ENCODE results near the gene FCHSD2.

Gene FCHSD2

GRCh38 chr11:73100578-73100977 lies 41.5 kb downstream of the FCHSD2 start:
- no peak overlapping the region for H3K4me3 ChIP-seq (ENCODE audit: low read depth, low read length)
- TF ChIP-seq, protein P1, sequence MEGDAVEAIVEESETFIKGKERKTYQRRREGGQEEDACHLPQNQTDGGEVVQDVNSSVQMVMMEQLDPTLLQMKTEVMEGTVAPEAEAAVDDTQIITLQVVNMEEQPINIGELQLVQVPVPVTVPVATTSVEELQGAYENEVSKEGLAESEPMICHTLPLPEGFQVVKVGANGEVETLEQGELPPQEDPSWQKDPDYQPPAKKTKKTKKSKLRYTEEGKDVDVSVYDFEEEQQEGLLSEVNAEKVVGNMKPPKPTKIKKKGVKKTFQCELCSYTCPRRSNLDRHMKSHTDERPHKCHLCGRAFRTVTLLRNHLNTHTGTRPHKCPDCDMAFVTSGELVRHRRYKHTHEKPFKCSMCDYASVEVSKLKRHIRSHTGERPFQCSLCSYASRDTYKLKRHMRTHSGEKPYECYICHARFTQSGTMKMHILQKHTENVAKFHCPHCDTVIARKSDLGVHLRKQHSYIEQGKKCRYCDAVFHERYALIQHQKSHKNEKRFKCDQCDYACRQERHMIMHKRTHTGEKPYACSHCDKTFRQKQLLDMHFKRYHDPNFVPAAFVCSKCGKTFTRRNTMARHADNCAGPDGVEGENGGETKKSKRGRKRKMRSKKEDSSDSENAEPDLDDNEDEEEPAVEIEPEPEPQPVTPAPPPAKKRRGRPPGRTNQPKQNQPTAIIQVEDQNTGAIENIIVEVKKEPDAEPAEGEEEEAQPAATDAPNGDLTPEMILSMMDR (IDR thresholded peaks at IDR 0.05; ENCODE audit: low read depth, low read length): no peak

DNA sequence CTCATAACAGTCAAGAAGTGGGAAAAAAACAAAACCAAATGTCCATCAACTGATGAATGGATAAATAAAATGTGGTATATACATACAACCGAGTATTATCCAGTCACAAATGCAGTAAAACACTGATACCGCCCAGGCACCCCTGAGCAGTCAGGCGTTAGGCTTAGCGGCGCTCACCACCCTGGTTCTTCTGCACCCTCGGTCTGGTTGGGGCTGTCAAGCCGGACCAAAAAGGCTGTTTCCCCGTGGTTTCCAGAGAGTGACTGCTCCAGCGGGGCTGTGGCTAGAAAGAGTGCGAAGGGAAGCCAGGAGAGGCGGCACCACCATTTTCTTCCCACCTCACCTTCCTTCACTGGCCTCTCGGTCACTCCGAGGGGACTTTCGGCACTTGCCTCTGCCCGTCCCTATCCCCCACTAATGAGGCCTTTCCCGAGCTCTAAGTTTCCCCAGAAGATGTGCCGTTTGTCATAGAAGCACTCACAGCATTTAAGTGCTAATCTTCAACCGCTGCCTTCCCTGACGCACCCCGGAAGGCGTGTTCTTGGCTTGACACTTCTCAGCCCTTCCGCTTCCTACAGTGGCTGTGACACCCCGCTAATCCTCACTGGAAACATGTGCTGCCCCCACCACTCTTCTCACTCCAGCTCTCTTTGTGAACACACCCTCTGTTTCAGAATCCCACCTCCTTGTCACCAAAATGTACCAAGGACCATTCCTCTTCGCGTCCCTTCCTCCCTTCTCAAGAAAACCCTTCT lies 42.4 kb downstream of the FCHSD2 start:
- TF ChIP-seq, protein P1 (IDR thresholded peaks at IDR 0.05; ENCODE audit: low read depth, low read length): no peak
- no peak overlapping the region for H3K4me3 ChIP-seq (ENCODE audit: low read depth, low read length)

DNA sequence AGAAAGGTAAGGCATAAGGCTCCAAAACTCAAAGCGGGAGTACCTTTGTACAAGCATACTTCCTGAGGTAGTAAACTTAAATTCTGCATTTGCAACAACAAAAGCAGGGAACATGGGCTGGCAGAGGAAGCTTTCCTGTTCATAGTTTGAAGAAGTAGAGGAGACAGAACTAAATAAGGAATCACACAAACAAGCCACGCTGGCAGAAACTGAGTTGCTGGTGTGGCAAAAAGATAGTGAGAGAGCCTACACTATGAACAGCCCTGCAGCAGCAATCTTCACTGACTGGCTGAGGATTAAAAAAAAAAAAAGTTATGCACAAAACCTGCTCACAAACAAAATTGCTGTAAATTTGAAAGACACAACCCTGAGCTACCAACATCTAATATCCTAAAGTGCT lies 46.5 kb downstream of the FCHSD2 start:
- no peak overlapping the region for H3K4me3 ChIP-seq (ENCODE audit: low read depth, low read length)
- TF ChIP-seq, protein P1 (IDR thresholded peaks at IDR 0.05; ENCODE audit: low read depth, low read length): no peak

DNA sequence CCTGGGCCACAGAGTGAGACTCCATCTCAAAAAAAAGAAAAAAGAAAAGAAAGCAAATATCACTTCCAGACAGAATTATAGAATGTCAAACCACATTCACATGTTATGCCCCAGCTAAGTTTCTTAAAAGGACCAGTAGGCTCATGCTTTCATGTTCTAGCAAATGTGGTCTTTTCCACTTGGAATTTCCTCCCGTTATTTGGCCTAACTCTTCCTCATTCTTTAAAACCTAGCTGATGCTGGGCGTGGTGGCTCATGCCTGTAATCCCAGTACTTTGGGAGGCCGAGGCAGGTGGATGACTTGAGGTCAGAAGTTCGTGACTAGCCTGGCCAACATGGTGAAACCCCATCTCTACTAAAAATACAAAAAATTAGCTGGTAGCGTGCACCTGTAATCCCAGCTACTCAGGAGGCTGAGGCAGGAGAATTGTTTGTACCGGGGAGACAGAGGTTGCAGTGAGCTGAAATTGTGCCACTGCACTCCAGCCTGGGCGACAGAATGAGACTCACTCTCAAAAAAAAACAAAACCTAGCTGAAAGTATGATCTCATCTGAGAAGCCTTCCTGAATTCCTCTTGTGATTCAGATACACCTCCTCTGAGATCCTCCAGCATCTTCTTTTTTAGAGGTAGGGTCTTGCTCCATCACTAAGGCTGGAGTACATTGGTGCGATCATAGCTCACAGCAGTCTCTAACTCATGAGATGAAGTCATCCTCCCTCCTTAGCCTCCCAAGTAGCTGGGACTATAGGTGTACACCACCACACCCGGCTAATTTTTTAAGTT lies 50.4 kb downstream of the FCHSD2 start:
- H3K4me3 ChIP-seq (ENCODE audit: low read depth, low read length): no peak overlapping the region
- TF ChIP-seq, protein P1 (IDR thresholded peaks at IDR 0.05; ENCODE audit: low read depth, low read length): no peak

- no peak overlapping the region for H3K4me3 ChIP-seq (ENCODE audit: low read depth, low read length)
- TF ChIP-seq, protein P1 (IDR thresholded peaks at IDR 0.05; ENCODE audit: low read depth, low read length): no peak
These were observed 54.4 kb downstream of the FCHSD2 start for GRCh38 chr11:73087730-73088129.

- TF ChIP-seq, protein P1 (IDR thresholded peaks at IDR 0.05; ENCODE audit: low read depth, low read length): no peak
- no peak overlapping the region for H3K4me3 ChIP-seq (ENCODE audit: low read depth, low read length)
These were observed 56.8 kb downstream of the FCHSD2 start for GRCh38 chr11:73085189-73085875.

All from WI38 (cell line).